Left colon (tissue), 2 donors: ENCODE results near the gene AADACL4. TPM values are rescaled to one million over a fixed set of nuclear protein-coding genes. Genes with fewer than 3 reads are reported as not detected.

Source experiments
- ATAC-seq: fragments of 200-7000 bp; cut with Tn5 transposase; one replicate; pipeline ENCODE4 v1.9.1; 2020; ENCODE audit warnings: mild to moderate bottlenecking, moderate library complexity
- DNase-seq, 2 donors: peaks; one replicate each; pipeline ENCODE4 v3.0.0-alpha.2; 2020
- intact Hi-C, 2 donors: fragments of 100-400 bp; cut with DNase I in 1 of 2; cut with micrococcal nuclease in 1 of 2; formaldehyde crosslinking; loops; one replicate each; pipeline versions ENCODE4 v1.11.2 to v1.14.0; 2022; cut with DNase I, micrococcal nuclease
- total RNA-seq, 2 donors: library from RNA; stranded (reverse); fragmentation: NEBNext Ultra II Directional; extraction: Animal tissue kit (Norgen Biotek cat#: 25700); gene quantifications; one replicate each; pipeline ENCODE4 v1.2.1, GENCODE V29; 2021
- donor health status: DM: no; HTN: no; CAD: no.
- donor health status: DM: yes; HTN: yes; CAD: no.

Gene AADACL4
- total RNA-seq, 2 donors from 2014 or later, result not detected

DNA sequence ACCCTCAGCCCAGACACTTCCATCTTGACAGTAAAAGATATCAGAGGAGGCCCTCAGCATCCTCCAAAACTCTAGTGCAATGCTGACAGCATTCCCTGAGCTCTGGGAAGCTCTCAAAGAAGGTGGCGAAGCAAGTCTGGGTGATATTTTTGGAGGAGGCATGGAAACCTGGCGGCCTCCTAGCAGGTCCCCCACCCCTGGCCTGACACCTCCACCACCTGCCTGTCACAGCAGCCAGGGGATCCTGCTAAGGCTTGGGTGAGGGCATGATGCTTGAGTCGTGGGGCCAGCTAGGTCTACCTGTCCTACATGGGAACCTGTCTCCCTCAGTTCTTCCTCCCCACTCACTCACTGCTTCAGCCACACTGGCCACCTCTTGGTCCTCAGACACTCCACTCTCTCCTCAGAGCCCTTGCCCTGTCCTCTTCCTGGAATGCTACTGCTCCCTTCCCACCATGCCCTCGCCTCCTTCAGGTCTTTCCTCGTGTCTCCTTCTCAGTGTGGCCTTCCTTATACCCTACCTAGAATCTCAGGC is 34.3 kb upstream of the AADACL4 start:
- intact Hi-C loops, result no loop called here

DNA sequence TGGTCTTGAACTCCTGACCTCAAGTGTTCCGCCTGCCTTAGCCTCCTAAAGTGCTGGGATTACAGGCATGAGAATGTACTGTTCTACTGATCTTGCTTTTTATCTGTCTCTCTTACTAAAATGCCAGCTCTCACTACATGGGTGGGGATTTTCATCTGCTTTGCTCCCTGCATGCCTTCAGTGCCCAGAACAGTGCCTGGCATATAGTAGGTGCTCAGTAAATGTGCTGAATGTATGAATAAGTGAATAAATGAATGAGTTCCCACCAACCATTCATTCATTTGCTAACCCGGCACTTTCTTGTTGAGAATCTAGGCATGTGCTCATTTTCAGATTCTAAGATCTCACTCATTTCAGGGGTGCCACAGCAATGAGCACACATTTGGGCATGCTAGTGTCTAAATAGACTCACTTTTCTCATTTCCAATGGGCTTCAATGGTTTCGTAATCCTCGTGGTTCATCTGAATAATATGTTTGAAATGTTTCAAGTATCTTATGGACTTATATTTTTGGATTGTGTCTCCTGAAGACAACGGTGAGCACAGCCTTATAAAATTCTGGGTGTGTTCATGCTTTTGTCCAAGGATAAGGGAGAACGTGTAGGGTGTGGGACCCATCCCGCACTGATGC is 33.5 kb upstream of the AADACL4 start:
- DNase-seq (no peak), ATAC-seq (no peak)
- intact Hi-C loops, result no loop called here

More for the DNA sequence above, 34.3 kb upstream of the AADACL4 start:
- DNase-seq (no peak), ATAC-seq (no peak)

DNA sequence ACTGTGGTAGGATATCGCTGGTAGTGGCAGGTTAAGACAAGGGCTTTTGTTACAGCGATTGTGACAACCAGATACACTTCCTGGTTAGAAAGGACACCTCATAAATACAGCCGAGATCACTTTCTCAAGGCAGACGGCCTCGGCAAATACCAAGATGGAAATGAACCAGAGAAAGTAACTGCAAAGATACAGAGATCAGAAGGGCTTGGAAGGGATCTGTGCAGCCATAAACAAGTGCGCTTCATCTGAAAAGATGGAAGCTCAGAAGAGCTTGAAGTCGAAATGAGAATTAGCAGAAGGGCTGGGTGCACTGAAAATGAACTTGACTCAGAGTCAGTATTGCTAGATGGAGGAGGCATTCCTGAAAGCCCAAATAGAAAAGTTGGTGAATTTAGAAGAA is 32.9 kb upstream of the AADACL4 start:
- no peak for ATAC-seq
- intact Hi-C loops, result no loop called here
- DNase-seq, result no peak

DNA sequence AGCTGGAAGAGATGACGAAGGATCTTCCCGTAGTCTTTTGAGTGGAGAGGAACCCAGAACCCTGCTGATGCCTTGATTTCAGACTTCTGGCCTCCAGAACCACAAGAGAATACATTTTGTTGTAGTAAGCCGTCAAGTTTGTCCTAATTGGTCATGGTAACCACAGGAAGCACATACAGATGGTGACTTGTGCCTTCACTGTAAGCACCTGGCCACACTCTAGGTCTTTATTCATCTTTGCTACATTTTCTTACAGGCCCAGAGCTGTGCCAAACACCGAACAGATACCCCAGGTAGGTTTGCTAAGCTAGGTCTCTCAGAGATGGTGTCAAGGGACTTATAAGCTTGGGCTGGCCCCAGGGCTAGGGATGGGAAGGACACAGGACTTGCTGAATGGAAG is 30.7 kb upstream of the AADACL4 start:
- ATAC-seq (no peak), DNase-seq (no peak)
- intact Hi-C loops, result no loop called here

DNA sequence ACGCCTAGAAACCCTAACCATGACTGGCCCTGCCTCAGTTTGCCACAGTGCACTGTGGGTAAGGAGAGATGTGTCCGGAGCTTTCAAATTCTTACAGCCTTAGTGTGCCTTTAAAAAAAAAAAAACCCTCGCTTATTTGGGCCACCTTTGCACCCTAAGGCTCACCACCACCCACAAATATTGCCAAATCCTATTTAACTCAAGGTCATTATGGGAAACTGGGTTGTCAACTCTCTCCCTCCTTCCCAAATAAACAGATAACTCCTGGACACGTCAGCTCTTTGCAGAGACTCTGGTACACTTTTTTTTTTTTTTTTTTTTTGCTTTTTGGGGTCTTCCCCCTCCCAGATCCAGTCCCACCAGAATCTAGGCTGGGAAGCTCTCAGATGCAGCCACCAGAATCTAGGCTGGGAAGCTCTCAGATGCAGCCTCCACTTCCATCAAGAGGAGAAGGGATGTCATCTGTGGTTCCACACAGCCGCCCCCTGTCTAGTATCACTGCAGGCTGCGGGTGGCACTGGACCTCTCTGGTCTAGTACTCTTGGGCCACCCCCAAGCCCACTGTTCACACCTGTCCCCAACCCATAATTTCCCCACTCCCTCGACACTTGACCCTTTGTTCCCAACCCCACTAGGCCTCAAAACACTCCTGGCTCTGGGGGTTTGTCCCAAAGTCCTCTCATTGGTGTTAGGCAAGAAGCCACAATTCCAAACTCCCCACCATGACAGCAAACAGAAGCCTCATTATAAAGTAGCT is 29.3 kb upstream of the AADACL4 start:
- ATAC-seq (no peak), DNase-seq (no peak)
- intact Hi-C loops, result loop anchor here in 1 of 2 donors (5.0 kb wide), 1 partner anchor 207 kb away; no protein-coding TSS in a partner anchor

DNA sequence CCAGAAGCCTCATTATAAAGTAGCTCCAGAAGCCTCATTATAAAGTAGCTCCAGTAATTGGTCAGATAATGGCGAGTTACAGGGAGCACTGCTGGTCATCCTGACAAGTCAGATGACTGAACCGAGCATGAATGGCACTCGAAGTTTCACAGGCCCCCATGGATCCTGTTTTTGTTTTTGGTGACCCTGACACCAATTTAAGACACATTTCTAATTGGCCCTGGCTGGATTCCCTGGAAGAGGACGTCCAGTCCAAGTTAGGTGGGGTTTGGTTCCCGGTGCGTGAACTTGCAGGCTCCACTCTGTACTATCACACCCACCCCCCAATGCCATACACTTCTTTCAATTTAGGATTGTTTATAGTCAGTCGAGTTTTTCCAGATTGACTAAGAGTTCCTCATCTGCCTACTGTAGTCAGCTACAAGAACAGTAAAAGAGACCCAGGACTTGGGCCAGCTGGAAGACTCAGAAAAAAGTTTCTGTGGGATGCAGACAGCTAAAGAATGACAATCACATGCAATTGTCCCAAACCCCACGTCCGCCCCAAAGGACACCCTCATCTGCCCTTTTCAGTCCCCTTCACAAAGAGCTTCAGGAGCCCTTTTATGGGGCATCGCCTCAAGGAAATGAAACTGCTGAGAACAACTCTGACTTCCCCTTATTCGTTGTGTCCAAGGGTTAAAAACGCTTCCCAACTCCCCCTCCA is 28.6 kb upstream of the AADACL4 start:
- peak; percentile 2 for ATAC-seq
- DNase-seq, result no peak
- intact Hi-C loops, result loop anchor here in 1 of 2 donors (5.0 kb wide), 1 partner anchor 208 kb away; no protein-coding TSS in a partner anchor

DNA sequence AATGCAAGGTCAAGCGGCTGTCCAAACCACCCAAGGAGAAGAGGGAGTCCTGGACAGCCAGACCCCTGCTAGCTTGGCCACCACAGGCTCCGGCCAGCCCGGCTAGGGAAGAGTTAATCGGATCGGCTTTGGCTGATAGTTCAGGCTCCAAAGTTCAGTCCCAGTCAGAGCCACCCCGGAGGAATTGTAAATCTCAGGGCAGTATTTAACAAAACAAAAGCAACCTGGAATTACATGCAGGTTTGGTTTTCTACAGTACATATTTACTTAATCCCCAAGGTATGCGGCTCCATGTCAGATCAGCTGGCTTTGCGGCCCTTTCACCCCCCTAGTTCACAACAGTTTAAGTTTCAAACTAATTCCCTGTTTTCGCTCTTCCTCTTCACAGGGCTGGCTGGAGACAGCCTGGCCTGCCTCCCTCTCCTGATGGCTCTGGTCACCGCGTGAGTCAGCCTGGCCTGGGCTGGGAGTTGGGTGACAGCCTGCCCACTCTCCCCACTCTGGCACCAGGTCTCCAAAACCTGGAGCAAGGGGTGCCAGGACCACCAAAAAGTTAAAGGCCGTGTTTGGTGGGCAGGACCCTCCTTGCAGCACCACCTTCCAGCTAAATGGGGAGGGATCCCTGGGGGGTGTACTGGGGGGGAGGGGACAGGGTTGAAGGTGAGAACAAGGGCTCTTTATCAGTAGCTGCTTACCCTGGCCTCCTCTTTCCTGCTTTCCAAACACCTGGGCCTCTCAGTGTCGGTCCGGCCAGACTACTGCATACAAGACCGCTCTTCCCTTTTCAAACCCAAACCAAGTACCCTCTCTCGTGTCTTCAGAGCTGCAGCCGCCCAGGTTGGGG is 27.8 kb upstream of the AADACL4 start:
- intact Hi-C loops, result loop anchor here in 1 of 2 donors (5.0 kb wide), 1 partner anchor 209 kb away; no protein-coding TSS in a partner anchor
- DNase-seq (peak; percentile 66 to 69), ATAC-seq (peak; percentile 42)

DNA sequence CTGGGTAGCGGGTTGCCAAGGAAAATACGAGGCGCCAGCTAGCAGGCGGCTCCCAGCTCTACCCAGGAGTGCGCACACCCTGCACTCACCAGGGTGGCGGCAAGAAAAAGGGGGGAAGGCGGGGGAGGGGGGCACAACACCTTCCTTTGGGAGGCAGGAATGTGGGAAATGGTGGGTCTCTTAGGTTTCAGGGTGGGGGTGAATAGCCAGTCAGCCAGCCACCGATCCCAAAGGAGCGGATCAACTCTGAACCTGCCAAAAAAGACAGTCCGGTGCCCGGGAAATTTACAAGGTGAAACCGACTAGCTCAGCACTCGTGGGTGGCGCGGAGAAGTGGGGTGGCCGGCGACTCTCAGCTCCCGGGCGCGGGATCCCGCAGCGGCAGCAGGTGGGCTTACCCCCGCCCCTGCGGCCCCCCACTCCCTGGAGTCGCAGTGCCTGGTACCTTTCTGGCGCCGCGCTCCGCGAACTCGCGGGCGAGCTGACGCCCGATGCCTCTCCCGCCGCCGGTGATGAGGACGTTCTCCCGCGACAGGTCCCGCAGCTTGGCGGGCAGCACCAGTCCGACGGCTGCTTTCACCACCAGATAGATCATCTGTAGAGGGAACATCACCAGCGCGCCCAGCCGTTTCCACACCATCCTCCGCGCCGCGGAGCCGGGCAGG is 27.0 kb upstream of the AADACL4 start:
- intact Hi-C loops, result loop anchor here in 1 of 2 donors (5.0 kb wide), 1 partner anchor 210 kb away; no protein-coding TSS in a partner anchor
- DNase-seq (peak; percentile 47 to 57), ATAC-seq (peak; percentile 28)

DNA sequence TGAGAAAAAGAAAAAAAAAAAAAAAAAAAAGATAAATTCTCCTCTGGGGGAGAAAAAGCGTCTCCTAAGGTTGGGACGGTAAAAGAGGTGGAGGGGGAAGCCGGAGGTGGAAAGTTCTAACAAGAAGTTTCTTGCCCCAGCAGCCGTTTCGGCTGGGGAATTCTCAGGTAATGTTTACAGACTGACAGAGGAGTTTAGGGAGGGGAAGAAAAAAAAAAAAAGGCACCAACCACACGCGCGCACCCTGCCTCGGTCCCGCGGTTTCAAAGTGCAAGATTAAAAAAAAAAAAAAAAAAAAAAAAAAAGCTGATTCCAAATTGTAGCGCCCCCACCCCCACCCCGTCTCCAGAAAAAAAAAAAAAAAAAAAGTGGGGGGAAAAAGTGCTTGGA is 26.4 kb upstream of the AADACL4 start:
- DNase-seq (peak; percentile 51 to 60), ATAC-seq (peak; percentile 30)
- intact Hi-C loops, result loop anchor here in 1 of 2 donors (5.0 kb wide), 1 partner anchor 210 kb away; no protein-coding TSS in a partner anchor

DNA sequence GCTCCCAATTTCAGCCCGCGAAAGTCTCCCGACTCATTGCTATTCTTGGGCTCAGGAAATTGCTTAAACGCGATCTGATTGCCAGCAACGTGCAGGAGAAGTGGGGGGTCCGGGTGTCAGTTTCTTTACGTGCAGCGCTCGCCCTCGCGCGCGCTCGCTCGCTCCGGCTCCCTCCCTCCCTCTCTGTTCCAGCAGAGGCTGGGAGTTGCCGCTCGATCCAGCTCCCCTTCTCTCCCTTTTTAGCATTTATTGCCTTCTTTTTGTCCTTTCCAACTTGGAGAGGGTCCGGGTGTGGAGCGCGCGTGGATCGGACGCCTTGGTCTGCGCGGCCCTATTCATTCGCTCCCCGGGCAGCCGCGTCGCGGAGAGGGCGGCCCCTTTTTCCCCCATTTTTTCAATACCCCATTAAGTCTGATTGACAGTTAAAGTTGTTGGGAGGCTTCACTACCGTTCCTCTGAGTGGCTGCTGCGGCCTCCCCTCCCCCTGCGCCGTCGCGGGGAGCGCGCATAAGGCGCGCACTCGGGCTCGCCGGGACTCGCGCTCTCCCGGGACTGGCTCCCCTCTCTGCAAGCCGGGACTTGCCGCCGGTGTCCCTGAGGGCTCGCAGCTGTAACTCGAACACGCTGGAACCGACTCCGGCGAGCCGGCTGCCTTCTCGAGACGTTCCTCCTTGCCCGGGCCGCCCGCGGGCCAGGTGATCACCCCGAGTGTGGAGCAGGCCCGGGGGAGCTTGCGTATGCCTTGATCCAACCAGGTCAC is 25.8 kb upstream of the AADACL4 start, which contains the start of gene DHRS3:
DHRS3 (minus strand) TSS at position 310 of the 760 bp plus-strand sequence. CDS start 862 bp downstream, outside the sequence.
- intact Hi-C loops, result loop anchor here in 1 of 2 donors (5.0 kb wide), 1 partner anchor 211 kb away; no protein-coding TSS in a partner anchor
- ATAC-seq (peak; percentile 55), DNase-seq (peak; percentile 82 to 84)

DNA sequence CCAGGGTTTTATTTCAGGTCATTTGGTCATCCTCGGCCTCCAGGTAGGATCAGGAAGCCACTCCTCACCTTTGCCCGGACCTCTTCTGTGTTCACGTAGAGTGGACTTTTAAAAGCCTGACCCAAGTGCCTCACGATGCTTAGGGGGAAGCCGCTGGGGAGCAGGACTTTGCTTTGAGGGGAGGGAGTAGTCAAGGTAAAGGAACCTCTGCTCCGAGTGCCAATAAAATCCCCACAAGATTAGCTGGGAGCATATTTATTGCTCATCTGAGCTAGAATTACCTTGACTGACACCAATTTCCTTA is 25.3 kb upstream of the AADACL4 start:
- DNase-seq (peak in 1 of 2 donors; percentile 58), ATAC-seq (peak; percentile 28)
- intact Hi-C loops, result loop anchor here in 1 of 2 donors (5.0 kb wide), 1 partner anchor 211 kb away; no protein-coding TSS in a partner anchor

DNA sequence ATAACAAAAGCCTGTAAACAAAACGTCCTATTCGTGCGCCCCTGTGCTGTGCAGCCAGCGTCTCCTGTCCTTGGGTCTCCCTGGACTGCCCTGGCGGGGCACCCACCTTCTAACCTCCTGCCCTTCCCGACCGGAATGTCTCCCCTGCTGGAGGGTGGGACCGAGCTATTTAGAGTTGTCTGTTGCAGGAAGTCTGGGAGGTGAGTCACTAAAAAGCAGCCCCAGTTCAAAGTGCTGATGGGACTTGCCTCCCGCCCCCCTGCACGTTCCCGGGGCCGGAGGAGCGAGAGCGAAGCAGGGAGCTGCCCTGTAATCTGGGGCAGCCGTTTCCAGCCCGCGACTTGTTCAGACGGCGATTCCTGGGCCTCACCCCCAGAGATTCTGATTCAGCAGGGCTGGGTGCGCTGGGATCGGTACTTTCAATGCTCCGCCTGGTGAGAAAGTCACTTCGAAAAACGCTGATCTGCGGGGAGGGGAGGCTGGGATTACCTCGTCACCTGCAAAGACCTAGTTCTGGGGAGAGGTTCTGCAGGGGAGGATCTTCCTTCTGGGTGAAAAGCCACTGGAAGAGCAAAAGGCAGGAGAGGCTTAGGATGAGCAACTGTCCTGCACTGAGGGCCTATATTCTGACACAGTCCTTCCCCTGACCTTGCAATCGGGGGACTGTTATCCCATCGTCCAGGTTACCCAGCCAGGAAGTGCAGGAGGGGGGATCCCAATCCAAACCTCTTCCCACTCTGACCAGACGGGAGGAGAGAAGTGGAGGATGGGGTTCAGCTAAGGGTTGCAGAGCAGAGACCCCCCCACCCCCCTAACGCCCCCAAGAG is 24.7 kb upstream of the AADACL4 start:
- ATAC-seq, result peak; percentile 62
- intact Hi-C loops, result loop anchor here in 1 of 2 donors (5.0 kb wide), 1 partner anchor 212 kb away; no protein-coding TSS in a partner anchor
- DNase-seq, result peak; percentile 80 to 90

DNA sequence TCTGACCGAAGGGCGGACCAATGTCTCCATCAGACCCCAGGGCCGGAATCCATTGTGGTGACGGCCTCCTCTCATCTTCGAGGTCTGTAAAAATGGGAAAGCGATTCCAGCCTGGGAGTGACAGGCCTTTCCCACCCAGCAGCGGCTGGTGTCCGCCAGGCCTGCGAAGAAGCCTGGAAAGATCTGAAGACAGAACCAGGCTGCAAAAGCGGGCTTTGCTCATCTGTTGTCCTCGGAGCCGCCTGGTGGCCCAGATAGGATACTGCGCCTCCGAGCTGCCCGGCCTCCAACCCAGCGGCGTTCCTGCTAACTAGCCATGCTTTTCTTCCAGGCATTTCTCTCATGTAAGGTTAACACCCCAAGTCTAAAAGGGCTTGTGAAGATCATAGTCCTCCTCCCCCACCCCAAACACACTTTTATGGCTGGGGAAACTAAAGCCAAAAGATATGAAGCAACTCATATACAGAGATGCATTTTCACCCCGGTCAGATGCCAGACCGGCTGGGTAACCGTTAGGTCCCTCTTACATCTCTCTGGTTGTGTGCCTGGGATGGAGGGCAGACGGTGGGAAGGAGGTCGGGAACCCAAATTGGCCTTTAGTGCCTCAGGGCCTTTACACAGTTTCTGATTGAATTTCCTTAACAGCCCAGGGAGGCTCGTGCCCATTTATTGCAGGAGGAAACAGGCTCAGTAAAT is 23.9 kb upstream of the AADACL4 start:
- intact Hi-C loops, result loop anchor here in 1 of 2 donors (5.0 to 10.0 kb wide), 2 partner anchors 213 to 305 kb away; no protein-coding TSS in a partner anchor
- peak; percentile 86 to 87 for DNase-seq
- ATAC-seq, result peak; percentile 45

DNA sequence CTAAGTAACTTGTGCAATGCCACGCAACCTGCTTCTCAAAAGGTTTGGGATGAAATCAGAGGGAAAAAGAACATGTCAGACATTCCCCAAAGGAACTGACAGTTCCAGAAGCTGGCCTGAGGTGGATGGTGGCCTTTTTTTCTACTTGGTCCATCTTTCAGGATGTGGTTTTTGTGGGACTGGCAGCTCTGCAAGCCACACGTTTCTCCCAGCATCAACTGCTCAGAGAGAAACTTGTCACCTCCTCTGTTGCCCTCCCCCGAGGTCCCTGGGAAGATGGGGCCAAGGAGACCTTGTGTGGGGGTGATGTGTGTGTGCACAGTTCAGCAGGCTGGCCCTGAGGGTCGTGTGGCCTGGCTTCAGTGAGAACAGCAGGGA is 23.4 kb upstream of the AADACL4 start:
- intact Hi-C loops, result loop anchor here in 1 of 2 donors (10.0 kb wide), 1 partner anchor 306 kb away; no protein-coding TSS in a partner anchor
- no peak for ATAC-seq
- DNase-seq, result no peak

DNA sequence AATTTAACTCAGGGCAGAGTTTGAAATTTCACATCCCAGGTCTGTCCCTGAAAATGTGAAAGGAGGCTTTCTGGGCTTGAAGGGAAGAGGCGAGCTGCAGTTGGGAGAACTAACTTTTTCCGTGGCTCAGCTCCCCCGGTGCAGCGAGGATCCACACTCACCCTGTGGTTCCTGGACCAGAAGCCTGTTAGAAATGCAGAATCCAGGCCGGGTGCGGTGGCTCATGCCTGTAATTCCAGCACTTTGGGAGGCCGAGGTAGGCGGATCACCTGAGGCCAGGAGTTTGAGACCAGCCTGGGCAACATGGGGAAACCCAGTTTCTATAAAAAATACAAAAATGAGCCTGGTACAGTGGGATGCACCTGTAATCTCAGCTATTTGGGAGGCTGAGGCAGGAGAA is 23.0 kb upstream of the AADACL4 start:
- intact Hi-C loops, result loop anchor here in 1 of 2 donors (10.0 kb wide), 1 partner anchor 306 kb away; no protein-coding TSS in a partner anchor

More for the DNA sequence above, 23.0 kb upstream of the AADACL4 start:
- ATAC-seq (no peak), DNase-seq (no peak)
